Memory B cell (primary cell): Measurements from ENCODE around the gene HOXA5.

Experiments used
- ATAC-seq: fragments of 150-1000 bp; cut with Tn5 transposase; 2 replicates; pipeline ENCODE4 v1.10.0; 2021; ENCODE audit warnings: low read depth, mild to moderate bottlenecking, moderate library complexity
- DNase-seq, 2 donors: peaks; one replicate each; pipeline ENCODE4 v3.0.0; 2022; ENCODE audit warnings: low spot score in 2 of 2
- H3K27ac Mint-ChIP-seq: one replicate; pipeline ENCODE4 v1.8.0; 2022; ENCODE audit warnings: mild to moderate bottlenecking, moderate library complexity, mixed read lengths
- H3K27me3 Mint-ChIP-seq: one replicate; pipeline ENCODE4 v1.8.0; 2022; ENCODE audit warnings: mixed read lengths
- H3K36me3 Mint-ChIP-seq: one replicate; pipeline ENCODE4 v1.8.0; 2022; ENCODE audit warnings: mild to moderate bottlenecking, mixed read lengths
- H3K4me1 Mint-ChIP-seq: one replicate; pipeline ENCODE4 v1.8.0; 2022; ENCODE audit warnings: mixed read lengths
- H3K4me3 Mint-ChIP-seq: one replicate; pipeline ENCODE4 v1.8.0; 2022; ENCODE audit warnings: mild to moderate bottlenecking, moderate library complexity, mixed read lengths
- H3K9me3 Mint-ChIP-seq: one replicate; pipeline ENCODE4 v1.8.0; 2022; ENCODE audit warnings: mixed read lengths

Gene HOXA5

GRCh38 chr7:27185013-27185853 lies 41.8 kb upstream of the HOXA5 start, which contains the start of gene HOXA11:
HOXA11 (minus strand) TSS chr7:27185232; CDS start chr7:27185144, 88 bp downstream.
- H3K36me3 Mint-ChIP-seq: peaks cover 3% of the 10 kb centered on the region
- H3K4me3 Mint-ChIP-seq: peak within 1 kb of the TSS; percentile 22
- ATAC-seq (no peak), DNase-seq (no peak)
- H3K4me1 Mint-ChIP-seq: peaks cover 17% of the 10 kb centered on the region
- H3K27me3 Mint-ChIP-seq: peaks cover 42% of the 10 kb centered on the region
- peak within 1 kb of the TSS; percentile 76 for H3K27ac Mint-ChIP-seq
- H3K9me3 Mint-ChIP-seq: no peaks in the 10 kb centered on the region

DNA sequence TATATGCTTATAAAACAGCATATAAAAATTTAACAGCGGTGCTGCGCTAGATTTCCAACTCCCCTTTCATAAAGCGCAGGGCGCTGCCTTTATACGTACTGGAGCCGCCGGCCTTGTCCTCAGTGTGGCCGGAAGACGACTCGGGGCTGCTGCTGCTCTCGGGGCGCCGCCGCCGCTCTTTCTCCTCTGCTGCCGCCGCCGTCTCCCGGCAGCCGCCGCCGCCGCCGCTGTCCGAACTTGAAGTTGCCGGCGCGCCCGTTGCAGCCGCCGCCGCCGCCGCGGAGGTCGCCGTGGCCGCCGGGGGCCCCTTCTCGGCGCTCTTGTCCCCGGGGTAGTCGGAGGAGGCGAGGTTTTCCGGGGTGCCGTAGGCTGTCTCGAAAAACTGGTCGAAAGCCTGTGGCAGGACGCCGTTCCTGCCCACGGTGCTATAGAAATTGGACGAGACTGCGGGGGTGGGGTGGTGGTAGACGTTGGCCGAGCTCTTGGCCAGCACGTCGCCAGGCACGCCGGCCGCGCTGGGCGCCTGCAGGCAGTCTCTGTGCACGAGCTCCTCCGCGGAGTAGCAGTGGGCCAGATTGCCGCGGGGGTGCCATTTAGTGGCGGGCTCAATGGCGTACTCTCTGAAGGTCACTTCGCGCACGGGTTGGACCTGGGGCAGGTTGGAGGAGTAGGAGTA lies 41.0 kb upstream of the HOXA5 start:
- ATAC-seq (no peak), DNase-seq (peak in 1 of 2 donors; percentile 49)
- Mint-ChIP-seq H3K4me1 (peaks cover 18% of the 10 kb centered on the region), H3K4me3 (peak overlapping the region; percentile 3), H3K9me3 (no peaks in the 10 kb centered on the region), H3K36me3 (no peaks in the 10 kb centered on the region), H3K27me3 (peaks cover 38% of the 10 kb centered on the region), H3K27ac (peak overlapping the region; percentile 76)

DNA sequence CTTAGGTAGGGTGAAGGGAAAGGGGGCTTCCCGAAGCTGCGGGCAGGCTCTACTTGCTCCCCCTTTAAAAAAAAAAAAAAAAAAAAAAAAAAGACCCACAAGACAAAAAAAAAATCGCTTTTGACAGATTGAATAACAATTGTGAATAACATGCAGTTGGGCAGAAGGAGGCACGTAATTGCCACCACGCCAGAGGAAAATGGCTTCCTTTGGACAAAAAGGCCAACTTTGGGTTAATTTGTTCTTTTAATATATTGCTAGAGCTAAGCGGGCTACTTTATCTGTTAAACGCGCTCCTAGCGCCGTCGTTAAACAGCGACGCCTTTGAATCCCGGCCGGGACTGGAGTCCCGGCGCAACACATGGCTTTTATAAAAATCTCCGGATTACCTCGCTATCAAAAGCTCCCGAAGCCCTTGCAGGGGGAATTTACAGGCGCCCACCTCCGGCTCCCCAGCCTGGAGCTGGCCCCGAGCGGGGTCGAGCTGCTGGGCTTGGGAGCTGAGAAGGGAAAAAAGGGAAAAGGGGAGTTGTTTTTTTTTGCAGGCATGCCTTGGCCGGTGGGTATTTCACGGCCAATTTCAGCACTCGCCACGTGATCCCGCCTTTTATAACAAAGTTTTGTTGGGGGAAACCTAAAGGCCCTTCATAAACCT lies 40.3 kb upstream of the HOXA5 start:
- DNase-seq (no peak), ATAC-seq (no peak)
- no peak overlapping the region for H3K27ac Mint-ChIP-seq
- H3K4me1 Mint-ChIP-seq: peaks cover 18% of the 10 kb centered on the region
- no peaks in the 10 kb centered on the region for H3K36me3 Mint-ChIP-seq
- peaks cover 41% of the 10 kb centered on the region for H3K27me3 Mint-ChIP-seq
- H3K9me3 Mint-ChIP-seq: no peaks in the 10 kb centered on the region
- H3K4me3 Mint-ChIP-seq: no peak overlapping the region

- Mint-ChIP-seq H3K36me3 (no peaks in the 10 kb centered on the region), H3K4me1 (peaks cover 14% of the 10 kb centered on the region), H3K4me3 (no peak overlapping the region), H3K27me3 (peaks cover 34% of the 10 kb centered on the region), H3K9me3 (no peaks in the 10 kb centered on the region), H3K27ac (peak overlapping the region; percentile 61)
- ATAC-seq (no peak), DNase-seq (no peak)
Observed at GRCh38 chr7:27182861-27183681, 39.6 kb upstream of the HOXA5 start.

GRCh38 chr7:27182285-27182841 lies 38.9 kb upstream of the HOXA5 start:
- peaks cover 12% of the 10 kb centered on the region for H3K4me1 Mint-ChIP-seq
- peak overlapping the region; percentile 61 for H3K27ac Mint-ChIP-seq
- no peaks in the 10 kb centered on the region for H3K9me3 Mint-ChIP-seq
- H3K27me3 Mint-ChIP-seq: peaks cover 35% of the 10 kb centered on the region
- no peaks in the 10 kb centered on the region for H3K36me3 Mint-ChIP-seq
- no peak overlapping the region for H3K4me3 Mint-ChIP-seq
- DNase-seq (no peak), ATAC-seq (no peak)

DNA sequence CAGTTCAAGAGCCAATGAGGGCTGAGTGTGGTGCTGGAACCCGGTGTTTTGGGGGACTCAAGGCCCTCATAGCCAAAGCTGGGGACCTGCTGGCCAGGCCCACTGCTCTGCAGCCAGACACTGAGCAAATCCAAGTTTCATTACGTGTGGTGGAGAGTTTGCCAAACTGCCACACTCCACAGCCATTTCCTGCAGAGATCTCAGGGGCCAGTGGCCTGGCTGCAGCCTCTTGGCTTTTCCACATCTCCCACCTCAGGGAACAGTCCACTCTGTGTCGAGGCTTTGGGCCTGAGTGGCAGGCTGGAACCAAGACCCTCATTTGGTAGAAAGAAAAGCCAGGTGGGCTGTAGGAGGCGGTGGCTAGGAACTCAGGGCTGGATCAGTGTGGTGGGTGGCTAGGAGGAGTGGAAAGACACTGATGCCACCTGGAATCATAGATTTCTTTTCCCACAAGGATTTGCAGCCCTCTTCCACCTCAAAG lies 38.4 kb upstream of the HOXA5 start:
- Mint-ChIP-seq H3K27me3 (peaks cover 35% of the 10 kb centered on the region), H3K27ac (no peak overlapping the region), H3K9me3 (no peaks in the 10 kb centered on the region), H3K4me3 (no peak overlapping the region), H3K4me1 (peaks cover 12% of the 10 kb centered on the region), H3K36me3 (no peaks in the 10 kb centered on the region)
- DNase-seq (no peak), ATAC-seq (no peak)

DNA sequence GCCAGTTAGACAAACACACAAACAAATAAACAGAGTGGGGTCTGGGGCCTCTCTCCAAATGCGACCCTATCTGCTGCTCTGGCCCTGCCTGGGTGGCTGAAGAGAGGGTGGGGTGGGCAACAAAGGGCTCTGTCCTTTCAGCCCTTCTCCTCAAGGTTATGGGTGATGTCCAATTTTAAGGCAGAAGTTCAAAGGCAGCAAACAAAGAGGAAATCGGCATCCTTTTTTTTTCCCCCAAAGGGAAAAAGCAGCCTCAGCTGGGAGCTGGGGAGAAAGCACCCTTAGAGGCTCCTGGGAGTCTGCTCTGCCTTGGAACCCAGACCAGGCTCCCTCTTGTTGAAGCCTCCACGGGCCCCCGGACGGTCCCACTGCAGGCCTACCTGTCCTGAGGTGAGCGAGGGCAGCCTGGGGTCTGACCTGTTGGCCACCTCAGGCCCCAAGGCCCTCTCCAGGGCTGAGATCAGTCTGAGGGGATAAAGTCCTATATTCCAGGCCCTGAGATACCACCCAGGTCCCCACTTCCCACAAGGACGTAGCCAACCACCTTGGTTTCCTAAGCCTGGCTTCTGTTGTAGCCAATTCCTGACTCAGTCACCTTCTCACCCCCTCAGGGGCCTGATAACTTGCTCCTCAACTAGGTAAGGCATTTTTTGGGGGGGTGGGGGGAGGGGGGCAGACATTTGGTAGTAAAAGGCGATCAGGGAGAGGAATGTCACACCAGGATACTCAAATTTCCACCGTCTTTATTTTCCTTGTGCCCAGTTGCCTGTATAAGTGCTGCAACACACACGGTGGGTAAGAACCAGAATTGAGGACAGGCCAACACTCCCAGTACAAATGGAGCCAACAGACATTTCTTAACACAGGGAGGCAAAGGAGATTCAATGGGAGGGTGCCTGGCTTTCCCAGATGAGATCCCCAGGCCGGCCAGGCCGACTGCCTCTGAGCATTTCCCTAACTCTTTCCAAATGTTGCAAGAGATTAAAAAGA lies 37.2 kb upstream of the HOXA5 start:
- H3K36me3 Mint-ChIP-seq: no peaks in the 10 kb centered on the region
- no peak overlapping the region for H3K27ac Mint-ChIP-seq
- DNase-seq: no peak
- no peak overlapping the region for H3K4me3 Mint-ChIP-seq
- peaks cover 29% of the 10 kb centered on the region for H3K27me3 Mint-ChIP-seq
- no peak for ATAC-seq
- peaks cover 9% of the 10 kb centered on the region for H3K4me1 Mint-ChIP-seq
- H3K9me3 Mint-ChIP-seq: no peaks in the 10 kb centered on the region

- Mint-ChIP-seq H3K27me3 (peaks cover 28% of the 10 kb centered on the region), H3K9me3 (no peaks in the 10 kb centered on the region), H3K4me3 (no peak overlapping the region), H3K4me1 (peaks cover 6% of the 10 kb centered on the region), H3K36me3 (no peaks in the 10 kb centered on the region), H3K27ac (no peak overlapping the region)
- DNase-seq (peak in 1 of 2 donors; percentile 48), ATAC-seq (peak; percentile 39)
Observed at GRCh38 chr7:27179503-27180430, 36.3 kb upstream of the HOXA5 start.

DNA sequence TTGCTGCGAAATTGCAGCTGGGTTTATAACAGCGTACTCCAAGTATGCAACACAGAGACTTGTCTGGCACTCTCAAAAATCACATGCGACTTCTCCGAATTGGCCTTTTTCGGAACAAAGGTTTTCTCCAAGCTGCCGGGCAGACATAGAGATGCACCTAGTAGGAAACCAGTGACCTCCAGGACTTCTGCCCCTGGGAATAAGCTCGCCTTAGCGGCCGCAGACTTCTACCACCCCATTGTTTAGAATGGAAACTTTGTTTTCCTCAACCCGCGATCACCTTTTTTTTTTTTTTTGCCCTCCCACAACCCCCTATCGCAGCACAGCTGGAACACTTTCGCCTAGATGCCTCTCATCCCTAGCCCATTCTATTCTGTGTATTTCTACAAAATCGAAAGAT lies 35.5 kb upstream of the HOXA5 start:
- no peak for ATAC-seq
- DNase-seq: no peak
- peaks cover 28% of the 10 kb centered on the region for H3K27me3 Mint-ChIP-seq
- no peak overlapping the region for H3K4me3 Mint-ChIP-seq
- no peak overlapping the region for H3K27ac Mint-ChIP-seq
- H3K4me1 Mint-ChIP-seq: peaks cover 5% of the 10 kb centered on the region
- no peaks in the 10 kb centered on the region for H3K36me3 Mint-ChIP-seq
- H3K9me3 Mint-ChIP-seq: no peaks in the 10 kb centered on the region

DNA sequence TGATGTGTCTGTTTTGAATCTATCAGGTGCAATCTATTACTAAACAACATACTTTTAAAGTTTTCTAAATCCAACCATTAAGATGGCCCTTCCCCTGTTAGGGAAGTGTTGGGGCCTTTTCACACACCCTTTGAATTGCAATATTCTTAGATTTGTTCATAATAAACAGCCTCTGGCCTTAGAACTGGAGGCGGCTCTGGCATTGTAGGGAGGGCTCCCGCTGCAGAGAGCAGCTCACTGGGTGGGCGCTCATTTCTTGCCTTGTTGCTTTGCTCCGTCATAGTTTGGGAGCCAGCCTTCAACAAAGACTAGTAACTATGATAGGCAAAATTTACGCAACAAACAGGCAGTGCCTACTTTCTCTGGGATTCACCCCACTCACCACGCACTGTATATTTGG lies 34.9 kb upstream of the HOXA5 start:
- Mint-ChIP-seq H3K4me3 (no peak overlapping the region), H3K4me1 (peaks cover 5% of the 10 kb centered on the region), H3K27ac (no peak overlapping the region), H3K27me3 (peaks cover 28% of the 10 kb centered on the region), H3K36me3 (no peaks in the 10 kb centered on the region), H3K9me3 (no peaks in the 10 kb centered on the region)
- DNase-seq (no peak), ATAC-seq (no peak)

GRCh38 chr7:27177795-27178320 lies 34.4 kb upstream of the HOXA5 start:
- ATAC-seq (no peak), DNase-seq (no peak)
- Mint-ChIP-seq H3K9me3 (no peaks in the 10 kb centered on the region), H3K27ac (no peak overlapping the region), H3K27me3 (peaks cover 26% of the 10 kb centered on the region), H3K4me3 (no peak overlapping the region), H3K36me3 (no peaks in the 10 kb centered on the region), H3K4me1 (peaks cover 5% of the 10 kb centered on the region)
